GM19324 (cell line): Measurements from ENCODE around the gene ABCA7.
"Not testable (repeated sequence)": the region's sequence is repeated elsewhere in the genome, so short reads cannot be mapped to it uniquely, and the experiment has no call there.

ENCODE experiments used
- ATAC-seq: cut with Tn5 transposase; IDR thresholded peaks from one replicate; pipeline ENCODE4 v1.9.1; 2021; ENCODE audit warnings: mild to moderate bottlenecking, moderate library complexity; ENCODE audit not compliant: unreplicated experiment, low FRiP score

ABCA7 gene

GRCh38 chr19:1016647-1017114 is 23.2 kb upstream of the ABCA7 start:
- no peak for ATAC-seq

GRCh38 chr19:1017115-1017905 is 22.6 kb upstream of the ABCA7 start:
- no peak for ATAC-seq

- ATAC-seq: no peak
Measured at GRCh38 chr19:1017906-1018305, 22.0 kb upstream of the ABCA7 start.

GRCh38 chr19:1018393-1018792 is 21.5 kb upstream of the ABCA7 start:
- no peak for ATAC-seq

GRCh38 chr19:1018932-1019615 is 20.8 kb upstream of the ABCA7 start:
- no peak for ATAC-seq

GRCh38 chr19:1019616-1019961 is 20.3 kb upstream of the ABCA7 start:
- ATAC-seq: no peak

GRCh38 chr19:1019980-1020867 is 19.7 kb upstream of the ABCA7 start:
- peak; percentile 2 for ATAC-seq

- ATAC-seq: peak; percentile 86
Measured at GRCh38 chr19:1020868-1021425, 19.0 kb upstream of the ABCA7 start, which contains the start of gene TMEM259. TMEM259 (minus strand) TSS chr19:1021123; CDS start chr19:1020996, 127 bp downstream.

- ATAC-seq: not testable (repeated sequence)
Measured at GRCh38 chr19:1023883-1024188, 16.1 kb upstream of the ABCA7 start.

- not testable (repeated sequence) for ATAC-seq
Measured at GRCh38 chr19:1025080-1025479, 14.8 kb upstream of the ABCA7 start.

GRCh38 chr19:1025960-1026782 is 13.7 kb upstream of the ABCA7 start, which contains the start of gene CNN2:
CNN2 (plus strand) TSS chr19:1026608; CDS start chr19:1026662, 54 bp downstream.
- peak; percentile 55 for ATAC-seq

GRCh38 chr19:1026783-1027649 is 12.9 kb upstream of the ABCA7 start:
- peak; percentile 3 for ATAC-seq

GRCh38 chr19:1027650-1028061 is 12.3 kb upstream of the ABCA7 start:
- ATAC-seq: peak; percentile 23

- peak; percentile 41 for ATAC-seq
Measured at GRCh38 chr19:1028062-1028926, 11.6 kb upstream of the ABCA7 start.

GRCh38 chr19:1032264-1032867 is 7.5 kb upstream of the ABCA7 start:
- ATAC-seq: no peak

- no peak for ATAC-seq
Measured at GRCh38 chr19:1035998-1036621, 3.8 kb upstream of the ABCA7 start.

- peak; percentile 2 for ATAC-seq
Measured at GRCh38 chr19:1037621-1038064, 2.3 kb upstream of the ABCA7 start.
